Upper lobe of right lung (tissue), 1 donor: ENCODE data around the gene ABCG4. TPM values are rescaled to one million over a fixed set of nuclear protein-coding genes. Genes with fewer than 3 reads are reported as not detected.

Experiments used
- ATAC-seq: fragments of 200-7000 bp; cut with Tn5 transposase; one replicate; pipeline ENCODE4 v1.9.1; 2020; ENCODE audit warnings: mild to moderate bottlenecking, moderate library complexity
- DNase-seq: peaks from one replicate; pipeline ENCODE4 v3.0.0-alpha.2; 2020
- H3K27ac ChIP-seq: fragments of 200-600 bp; one replicate; pipeline ENCODE4 v1.8.0; 2022
- H3K27me3 ChIP-seq: fragments of 200-600 bp; one replicate; pipeline ENCODE4 v1.8.0; 2022; ENCODE audit warnings: mild to moderate bottlenecking
- H3K36me3 ChIP-seq: fragments of 200-600 bp; one replicate; pipeline ENCODE4 v1.8.0; 2022
- H3K4me1 ChIP-seq: fragments of 200-600 bp; one replicate; pipeline ENCODE4 v1.8.0; 2022
- H3K4me3 ChIP-seq: fragments of 200-600 bp; one replicate; pipeline ENCODE4 v1.8.0; 2022; ENCODE audit warnings: mild to moderate bottlenecking
- H3K9me3 ChIP-seq: fragments of 200-600 bp; one replicate; pipeline ENCODE4 v1.8.0; 2022
- intact Hi-C: fragments of 100-400 bp; cut with DNase I; formaldehyde crosslinking; loops from one replicate; pipeline ENCODE4 v1.11.0; 2022
- total RNA-seq: library from RNA; stranded (reverse); fragmentation: NEBNext Ultra II Directional; extraction: Animal tissue kit (Norgen Biotek cat#: 25700); gene quantifications from one replicate; pipeline ENCODE4 v1.2.1, GENCODE V29; 2021
- TF ChIP-seq, protein P1 (sequence below): fragments of 200-600 bp; IDR thresholded peaks from one replicate; pipeline ENCODE4 v1.8.0; 2022; ENCODE audit warnings: antibody characterized with exemption
- donor health status: DM: no; HTN: yes; CAD: no; lungs with severe emphysema.

ABCG4 gene
- total RNA-seq, 1 donor from 2014 or later: 0.14 TPM

DNA sequence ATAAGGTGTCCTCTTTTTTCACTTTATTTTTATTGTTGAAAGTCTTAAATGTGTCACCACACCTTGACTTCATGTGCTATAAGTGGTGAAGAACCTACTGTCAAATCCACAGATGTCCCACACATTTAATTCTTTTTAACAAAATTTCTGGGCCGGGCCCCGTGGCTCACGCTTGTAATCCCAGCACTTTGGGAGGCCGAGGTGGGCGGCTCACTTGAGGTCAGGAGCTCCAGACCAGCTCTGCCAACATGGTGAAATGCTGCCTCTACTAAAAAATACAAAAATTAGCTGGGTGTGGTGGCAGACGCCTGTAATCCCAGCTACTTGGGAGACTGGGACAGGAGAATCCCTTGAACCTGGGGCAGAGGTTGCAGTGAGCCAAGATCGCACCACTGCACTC is 60.3 kb downstream of the ABCG4 start:
- no peaks in the 10 kb centered on the region for H3K27me3 ChIP-seq
- TF ChIP-seq, protein P1, sequence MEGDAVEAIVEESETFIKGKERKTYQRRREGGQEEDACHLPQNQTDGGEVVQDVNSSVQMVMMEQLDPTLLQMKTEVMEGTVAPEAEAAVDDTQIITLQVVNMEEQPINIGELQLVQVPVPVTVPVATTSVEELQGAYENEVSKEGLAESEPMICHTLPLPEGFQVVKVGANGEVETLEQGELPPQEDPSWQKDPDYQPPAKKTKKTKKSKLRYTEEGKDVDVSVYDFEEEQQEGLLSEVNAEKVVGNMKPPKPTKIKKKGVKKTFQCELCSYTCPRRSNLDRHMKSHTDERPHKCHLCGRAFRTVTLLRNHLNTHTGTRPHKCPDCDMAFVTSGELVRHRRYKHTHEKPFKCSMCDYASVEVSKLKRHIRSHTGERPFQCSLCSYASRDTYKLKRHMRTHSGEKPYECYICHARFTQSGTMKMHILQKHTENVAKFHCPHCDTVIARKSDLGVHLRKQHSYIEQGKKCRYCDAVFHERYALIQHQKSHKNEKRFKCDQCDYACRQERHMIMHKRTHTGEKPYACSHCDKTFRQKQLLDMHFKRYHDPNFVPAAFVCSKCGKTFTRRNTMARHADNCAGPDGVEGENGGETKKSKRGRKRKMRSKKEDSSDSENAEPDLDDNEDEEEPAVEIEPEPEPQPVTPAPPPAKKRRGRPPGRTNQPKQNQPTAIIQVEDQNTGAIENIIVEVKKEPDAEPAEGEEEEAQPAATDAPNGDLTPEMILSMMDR: no peak
- H3K27ac ChIP-seq: no peak overlapping the region
- DNase-seq (no peak), ATAC-seq (no peak)
- H3K9me3 ChIP-seq: no peaks in the 10 kb centered on the region
- peaks cover 20% of the 10 kb centered on the region for H3K4me1 ChIP-seq
- no peak overlapping the region for H3K4me3 ChIP-seq
- intact Hi-C loops: loop anchor here (10.0 kb wide), 1 partner anchor 106 kb away; the partner anchor contains the start of gene MCAM
- no peaks in the 10 kb centered on the region for H3K36me3 ChIP-seq

DNA sequence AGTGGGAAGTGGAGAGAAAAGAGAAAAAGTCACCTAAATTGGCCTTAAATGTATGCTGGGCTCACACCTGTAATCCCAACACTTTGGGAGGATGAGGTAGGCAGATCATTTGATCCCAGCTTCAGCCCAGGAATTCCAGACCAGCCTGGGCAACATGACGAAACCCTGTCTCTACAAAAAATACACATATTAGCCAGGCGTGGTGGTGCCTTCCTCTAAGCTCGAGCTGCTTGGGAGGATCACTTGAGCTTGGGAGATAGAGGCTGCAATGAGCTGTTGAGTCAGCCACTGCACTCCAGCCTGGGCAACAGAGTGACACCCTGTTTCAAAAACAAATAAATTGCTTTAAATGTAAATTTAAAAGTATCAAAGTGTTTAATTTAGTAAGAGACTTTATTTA is 61.2 kb downstream of the ABCG4 start:
- no peaks in the 10 kb centered on the region for H3K36me3 ChIP-seq
- H3K27me3 ChIP-seq: no peaks in the 10 kb centered on the region
- TF ChIP-seq, protein P1: no peak
- DNase-seq (no peak), ATAC-seq (no peak)
- peaks cover 20% of the 10 kb centered on the region for H3K4me1 ChIP-seq
- intact Hi-C loops: no loop called here
- no peak overlapping the region for H3K4me3 ChIP-seq
- H3K27ac ChIP-seq: no peak overlapping the region
- no peaks in the 10 kb centered on the region for H3K9me3 ChIP-seq

Other genes with a start within 250 kb of the ABCG4 start
- 62.5 TPM for gene BCL9L, start 223.1 kb upstream of the ABCG4 start, total RNA-seq
- not detected for gene UPK2, start 192.8 kb upstream of the ABCG4 start, total RNA-seq
- not detected for gene FOXR1, start 177.3 kb upstream of the ABCG4 start, total RNA-seq
- 59.4 TPM for gene CENATAC, start 150.9 kb upstream of the ABCG4 start, total RNA-seq
- 850 TPM for gene RPS25, start 130.7 kb upstream of the ABCG4 start, total RNA-seq
- 44.6 TPM for gene TRAPPC4, start 130.3 kb upstream of the ABCG4 start, total RNA-seq
- gene SLC37A4, start 118.2 kb upstream of the ABCG4 start, total RNA-seq: 19.3 TPM
- gene HYOU1, start 91.8 kb upstream of the ABCG4 start, total RNA-seq: 142 TPM
- gene VPS11, start 81.2 kb upstream of the ABCG4 start, total RNA-seq: 41.5 TPM
- 19.5 TPM for gene HMBS, start 64.2 kb upstream of the ABCG4 start, total RNA-seq
- 38.4 TPM for gene DPAGT1, start 47.2 kb upstream of the ABCG4 start, total RNA-seq
- gene C2CD2L, start 41.7 kb upstream of the ABCG4 start, total RNA-seq: 20.3 TPM
- gene HINFP, start 27.5 kb upstream of the ABCG4 start, total RNA-seq: 25.2 TPM
- gene NLRX1, start 19.7 kb downstream of the ABCG4 start, total RNA-seq: 17.7 TPM
- gene NHERF4, start 36.4 kb downstream of the ABCG4 start, total RNA-seq: 0.81 TPM
- gene CBL, start 57.3 kb downstream of the ABCG4 start, total RNA-seq: 30.0 TPM
- 134 TPM for gene MCAM, start 168.1 kb downstream of the ABCG4 start, total RNA-seq
- gene RNF26, start 185.5 kb downstream of the ABCG4 start, total RNA-seq: 23.2 TPM
- 47.6 TPM for gene C1QTNF5, start 191.8 kb downstream of the ABCG4 start, total RNA-seq
- not detected for gene MFRP, start 197.7 kb downstream of the ABCG4 start, total RNA-seq
- 3.0 TPM for gene USP2, start 232.6 kb downstream of the ABCG4 start, total RNA-seq